Activated CD4-positive, alpha-beta T cell treated with anti-CD3 and anti-CD28 coated beads, Interleukin-10, Interleukin-2, amounts not matched to agents 100 ng/mL and 50 ng/mL, durations not matched to agents 16 hours and 8 hours (primary cell): ENCODE data around the gene POU4F2.
"Not testable (repeated sequence)": the region's sequence is repeated elsewhere in the genome, so short reads cannot be mapped to it uniquely, and the experiment has no call there.

Experiments
- DNase-seq: peaks from one replicate; pipeline ENCODE4 v3.0.0-alpha.2; 2020

The POU4F2 gene

GRCh38 chr4:146655521-146655856 is 16.8 kb downstream of the POU4F2 start:
- DNase-seq, result no peak

GRCh38 chr4:146661367-146661766 is 22.7 kb downstream of the POU4F2 start:
- no peak for DNase-seq

GRCh38 chr4:146663968-146664311 is 25.2 kb downstream of the POU4F2 start:
- not testable (repeated sequence) for DNase-seq

GRCh38 chr4:146674829-146675570 is 36.3 kb downstream of the POU4F2 start:
- DNase-seq, result no peak
